Mesodermal cell (in vitro differentiated cells): ENCODE data around the gene CELSR1.

Source experiments
- H3K27ac ChIP-seq: 2 replicates; pipeline ENCODE4 v1.7.0; 2013; ENCODE audit warnings: mild to moderate bottlenecking, low read depth, low read length, moderate library complexity; ENCODE audit not compliant: severe bottlenecking
- H3K36me3 ChIP-seq: 2 replicates; pipeline ENCODE4 v1.7.1; 2013; ENCODE audit warnings: mild to moderate bottlenecking, low read length, moderate library complexity; ENCODE audit not compliant: control insufficient read depth, insufficient read depth
- H3K4me1 ChIP-seq: one replicate; pipeline ENCODE4 v1.7.1; 2013; ENCODE audit warnings: mild to moderate bottlenecking, low read length; ENCODE audit not compliant: insufficient read depth, control insufficient read depth, poor library complexity, severe bottlenecking
- H3K4me3 ChIP-seq: 2 replicates; pipeline ENCODE4 v1.7.0; 2013; ENCODE audit warnings: low read length, control low read depth, mild to moderate bottlenecking; ENCODE audit not compliant: insufficient read depth, poor library complexity, severe bottlenecking; ENCODE audit errors: extremely low read depth
- H3K9me3 ChIP-seq: 2 replicates; pipeline ENCODE4 v1.7.1; 2013; ENCODE audit warnings: mild to moderate bottlenecking, low read length, moderate library complexity; ENCODE audit not compliant: control insufficient read depth
- WGBS, 2 experiments: methylation state at CpG; one replicate each; pipeline ENCODE4 v1.1.5; 2013; ENCODE audit warnings: missing lambda C conversion rate in 2 of 2; ENCODE audit not compliant: insufficient coverage in 2 of 2; 5-methylcytosine and 5-hydroxymethylcytosine counted together

The CELSR1 gene

GRCh38 chr22:46389081-46389480, 148.3 kb downstream of the CELSR1 start:
- Histone ChIP-seq H3K4me3 (no peak overlapping the region), H3K9me3 (no peaks in the 10 kb centered on the region), H3K4me1 (peaks cover 7% of the 10 kb centered on the region), H3K27ac (no peak overlapping the region), H3K36me3 (peaks cover 3% of the 10 kb centered on the region)
- WGBS, 2 experiments: 90 to 95% methylated on average over 30 of the region's 30 CpGs

DNA sequence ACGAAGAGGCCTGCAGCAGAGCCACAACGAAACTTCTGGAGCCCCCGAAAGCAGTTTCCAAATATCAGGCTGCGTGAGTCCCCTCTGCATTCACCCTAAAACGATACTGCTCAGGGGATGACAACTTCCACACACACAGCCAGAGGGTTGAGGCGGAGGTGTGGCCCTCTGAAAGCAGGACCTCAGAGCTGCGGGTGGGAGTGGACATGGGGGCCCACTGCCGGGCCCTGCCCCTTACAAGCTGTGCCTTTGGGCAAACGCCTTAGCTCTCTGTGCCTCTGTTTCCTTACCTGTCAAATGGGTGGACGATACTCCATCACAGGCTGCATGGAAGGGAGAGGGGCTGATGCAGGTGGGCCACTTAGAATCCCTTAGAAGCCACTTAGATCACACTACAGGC, 148.8 kb downstream of the CELSR1 start:
- no peak overlapping the region for H3K27ac ChIP-seq
- no peaks in the 10 kb centered on the region for H3K9me3 ChIP-seq
- peaks cover 7% of the 10 kb centered on the region for H3K4me1 ChIP-seq
- H3K4me3 ChIP-seq: no peak overlapping the region
- H3K36me3 ChIP-seq: peaks cover 3% of the 10 kb centered on the region
- WGBS, 2 experiments: 94 to 98% methylated on average over 8 of the region's 10 CpGs

- no peak overlapping the region for H3K27ac ChIP-seq
- H3K36me3 ChIP-seq: peaks cover 3% of the 10 kb centered on the region
- H3K9me3 ChIP-seq: no peaks in the 10 kb centered on the region
- peaks cover 7% of the 10 kb centered on the region for H3K4me1 ChIP-seq
- WGBS, 2 experiments: 95 to 99% methylated on average over 8 to 10 of the region's 11 CpGs
- H3K4me3 ChIP-seq: no peak overlapping the region
Observed at GRCh38 chr22:46387748-46388147, 149.7 kb downstream of the CELSR1 start.

GRCh38 chr22:46386312-46386711, 151.1 kb downstream of the CELSR1 start:
- peaks cover 9% of the 10 kb centered on the region for H3K4me1 ChIP-seq
- 92 to 98% methylated on average over 14 to 24 of the region's 27 CpGs for WGBS, 2 experiments
- H3K36me3 ChIP-seq: peaks cover 3% of the 10 kb centered on the region
- no peaks in the 10 kb centered on the region for H3K9me3 ChIP-seq
- H3K27ac ChIP-seq: no peak overlapping the region
- no peak overlapping the region for H3K4me3 ChIP-seq

GRCh38 chr22:46382524-46382923, 154.9 kb downstream of the CELSR1 start:
- no peak overlapping the region for H3K4me3 ChIP-seq
- 83 to 89% methylated on average over 14 to 15 of the region's 15 CpGs for WGBS, 2 experiments
- no peaks in the 10 kb centered on the region for H3K36me3 ChIP-seq
- H3K4me1 ChIP-seq: peaks cover 13% of the 10 kb centered on the region
- no peaks in the 10 kb centered on the region for H3K9me3 ChIP-seq
- H3K27ac ChIP-seq: no peak overlapping the region

DNA sequence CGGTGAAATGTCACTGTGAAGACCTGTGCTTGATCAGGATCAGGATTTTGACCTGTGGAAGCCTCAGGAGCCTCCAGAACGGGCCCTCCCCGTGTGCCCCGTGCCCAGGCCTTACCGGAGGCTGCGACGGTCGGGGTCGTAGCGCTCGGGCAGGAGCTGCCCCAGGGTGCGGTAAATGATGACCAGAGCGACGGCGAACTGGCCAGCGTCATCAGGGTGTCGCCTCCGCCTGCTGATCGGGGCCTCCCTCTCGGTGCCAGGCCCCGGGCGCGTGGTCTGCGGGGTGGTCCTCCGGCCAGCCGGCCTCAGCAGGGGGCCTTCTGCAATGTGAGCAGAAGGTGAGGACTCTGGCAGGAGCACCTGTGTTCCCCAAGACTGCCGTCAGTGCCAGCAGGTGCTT, 155.7 kb downstream of the CELSR1 start:
- 89 to 97% methylated on average over 26 to 27 of the region's 27 CpGs for WGBS, 2 experiments
- Histone ChIP-seq H3K27ac (no peak overlapping the region), H3K36me3 (peaks cover 2% of the 10 kb centered on the region)

GRCh38 chr22:46381142-46381541, 156.3 kb downstream of the CELSR1 start:
- no peak overlapping the region for H3K4me3 ChIP-seq
- peaks cover 16% of the 10 kb centered on the region for H3K4me1 ChIP-seq
- H3K36me3 ChIP-seq: peaks cover 8% of the 10 kb centered on the region
- H3K27ac ChIP-seq: no peak overlapping the region
- H3K9me3 ChIP-seq: no peaks in the 10 kb centered on the region
- 60 to 69% methylated on average over 4 to 5 of the region's 5 CpGs for WGBS, 2 experiments

More for the DNA sequence above, 155.7 kb downstream of the CELSR1 start:
- Histone ChIP-seq H3K4me3 (no peak overlapping the region), H3K4me1 (peaks cover 16% of the 10 kb centered on the region), H3K9me3 (no peaks in the 10 kb centered on the region)

GRCh38 chr22:46380581-46380980, 156.8 kb downstream of the CELSR1 start:
- 93 to 95% methylated on average over 17 of the region's 17 CpGs for WGBS, 2 experiments
- H3K9me3 ChIP-seq: no peaks in the 10 kb centered on the region
- no peak overlapping the region for H3K4me3 ChIP-seq
- no peak overlapping the region for H3K27ac ChIP-seq
- H3K36me3 ChIP-seq: peaks cover 8% of the 10 kb centered on the region
- H3K4me1 ChIP-seq: peaks cover 16% of the 10 kb centered on the region

DNA sequence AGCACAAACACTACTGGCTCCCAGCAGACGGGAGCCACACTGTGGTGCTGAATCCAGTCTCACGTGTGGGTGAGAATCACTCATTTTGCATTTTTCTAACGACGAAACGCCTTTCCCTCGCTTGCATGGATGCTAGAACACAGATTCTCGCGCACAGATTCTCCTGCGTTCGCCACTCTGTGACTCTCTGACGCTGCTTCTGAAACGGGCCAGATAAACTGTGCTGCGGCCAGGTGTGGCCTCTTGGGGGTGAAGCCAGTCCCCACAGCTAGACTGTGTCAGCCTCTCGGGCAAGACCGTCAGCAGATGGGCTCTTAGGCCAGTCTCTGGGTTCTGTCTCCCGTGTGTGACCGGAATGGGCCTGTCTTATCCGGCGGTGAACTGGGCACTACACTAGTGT, 157.4 kb downstream of the CELSR1 start:
- Histone ChIP-seq H3K4me1 (peaks cover 16% of the 10 kb centered on the region), H3K36me3 (peaks cover 10% of the 10 kb centered on the region), H3K9me3 (peaks cover 2% of the 10 kb centered on the region), H3K4me3 (no peak overlapping the region), H3K27ac (no peak overlapping the region)
- WGBS, 2 experiments: 90 to 95% methylated on average over 19 of the region's 19 CpGs

- 89 to 95% methylated on average over 21 to 23 of the region's 29 CpGs for WGBS, 2 experiments
- Histone ChIP-seq H3K4me1 (peaks cover 16% of the 10 kb centered on the region), H3K27ac (no peak overlapping the region), H3K36me3 (peaks cover 14% of the 10 kb centered on the region), H3K4me3 (no peak overlapping the region), H3K9me3 (peaks cover 3% of the 10 kb centered on the region)
Observed at GRCh38 chr22:46379066-46379930, 158.1 kb downstream of the CELSR1 start.

DNA sequence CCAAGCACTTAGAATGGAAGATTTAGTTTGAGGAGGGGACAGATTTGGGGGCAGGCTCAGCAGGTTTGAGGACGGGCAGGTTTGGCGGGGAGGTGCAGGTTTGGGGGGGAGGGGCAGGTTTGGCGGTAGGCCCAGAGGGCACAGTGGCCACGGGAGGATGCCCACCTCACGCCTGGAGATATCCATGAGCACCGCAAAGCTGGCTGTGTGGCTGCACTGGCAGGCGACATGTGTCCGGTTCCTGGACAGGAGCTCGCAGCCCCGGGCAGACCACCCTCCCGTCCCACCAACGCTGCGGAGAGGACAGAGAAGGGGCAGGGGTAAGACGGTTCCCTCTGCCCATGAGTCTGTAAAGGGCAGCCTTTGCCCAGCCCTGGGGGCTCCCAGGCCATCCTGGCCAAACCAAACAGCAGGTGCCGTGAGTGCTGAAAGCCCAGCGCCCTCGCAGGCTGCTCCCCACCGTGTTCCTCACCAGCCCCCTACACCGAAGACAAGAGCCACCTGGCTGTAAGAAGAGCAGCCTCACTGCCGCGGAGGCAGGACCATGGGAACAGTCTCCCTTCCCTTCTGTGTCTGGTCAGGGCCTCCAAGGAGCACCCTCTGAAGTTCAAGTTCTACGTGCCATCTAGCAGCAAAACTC, 158.9 kb downstream of the CELSR1 start:
- Histone ChIP-seq H3K9me3 (peaks cover 3% of the 10 kb centered on the region), H3K27ac (peak overlapping the region; percentile 76), H3K4me1 (peaks cover 16% of the 10 kb centered on the region), H3K36me3 (peaks cover 14% of the 10 kb centered on the region), H3K4me3 (no peak overlapping the region)
- 80 to 81% methylated on average over 21 of the region's 22 CpGs for WGBS, 2 experiments
